ENCODE measurements around the gene CD63. TPM values are rescaled to one million over a fixed set of nuclear protein-coding genes. Genes with fewer than 3 reads are reported as not detected.

The CD63 gene
- total RNA-seq, 1 donor from 2014 or later: 1,148 TPM

- no peak for DNase-seq (ENCODE audit: low spot score)
Measured at GRCh38 chr12:55704824-55705718, 23.7 kb downstream of the CD63 start.

GRCh38 chr12:55703901-55704761 is 24.7 kb downstream of the CD63 start:
- no peak for DNase-seq (ENCODE audit: low spot score)

- no peak for DNase-seq (ENCODE audit: low spot score)
Measured at GRCh38 chr12:55703288-55703687, 25.5 kb downstream of the CD63 start.

GRCh38 chr12:55702861-55703260 is 25.9 kb downstream of the CD63 start:
- DNase-seq (ENCODE audit: low spot score): no peak

GRCh38 chr12:55700255-55701018 is 28.4 kb downstream of the CD63 start:
- DNase-seq (ENCODE audit: low spot score): no peak

- no peak for DNase-seq (ENCODE audit: low spot score)
Measured at GRCh38 chr12:55699471-55700055, 29.2 kb downstream of the CD63 start.

GRCh38 chr12:55698965-55699364 is 29.8 kb downstream of the CD63 start:
- DNase-seq (ENCODE audit: low spot score): no peak

- no peak for DNase-seq (ENCODE audit: low spot score)
Measured at GRCh38 chr12:55698241-55698955, 30.4 kb downstream of the CD63 start.

- DNase-seq (ENCODE audit: low spot score): no peak
Measured at GRCh38 chr12:55697686-55698085, 31.1 kb downstream of the CD63 start.

- DNase-seq (ENCODE audit: low spot score): no peak
Measured at GRCh38 chr12:55696796-55697462, 31.9 kb downstream of the CD63 start.

- DNase-seq (ENCODE audit: low spot score): no peak
Measured at GRCh38 chr12:55696141-55696540, 32.7 kb downstream of the CD63 start.

- no peak for DNase-seq (ENCODE audit: low spot score)
Measured at GRCh38 chr12:55695349-55695748, 33.5 kb downstream of the CD63 start.

- DNase-seq (ENCODE audit: low spot score): no peak
Measured at GRCh38 chr12:55694651-55695050, 34.2 kb downstream of the CD63 start.

- no peak for DNase-seq (ENCODE audit: low spot score)
Measured at GRCh38 chr12:55694188-55694515, 34.7 kb downstream of the CD63 start.

- DNase-seq (ENCODE audit: low spot score): no peak
Measured at GRCh38 chr12:55693323-55694187, 35.3 kb downstream of the CD63 start.

GRCh38 chr12:55692631-55693322 is 36.0 kb downstream of the CD63 start:
- no peak for DNase-seq (ENCODE audit: low spot score)

- DNase-seq (ENCODE audit: low spot score): no peak
Measured at GRCh38 chr12:55688716-55689655, 39.8 kb downstream of the CD63 start.

- no peak for DNase-seq (ENCODE audit: low spot score)
Measured at GRCh38 chr12:55687746-55688145, 41.1 kb downstream of the CD63 start.

Data from mucosa of gallbladder (tissue), 1 donor.